Measurements from ENCODE around the gene TNFRSF1B. TPM values are rescaled to one million over a fixed set of nuclear protein-coding genes. Genes with fewer than 3 reads are reported as not detected.
A peak's percentile ranks its signal among the peaks of the same experiment; 100 is the strongest.

The TNFRSF1B gene
- total and polyA plus RNA-seq, 9 of the 15 experiments (the other 6 are each of a cell fraction or from before 2014, with no cell fraction given): 8.8 to 91.3 (median 36.0) TPM

DNA sequence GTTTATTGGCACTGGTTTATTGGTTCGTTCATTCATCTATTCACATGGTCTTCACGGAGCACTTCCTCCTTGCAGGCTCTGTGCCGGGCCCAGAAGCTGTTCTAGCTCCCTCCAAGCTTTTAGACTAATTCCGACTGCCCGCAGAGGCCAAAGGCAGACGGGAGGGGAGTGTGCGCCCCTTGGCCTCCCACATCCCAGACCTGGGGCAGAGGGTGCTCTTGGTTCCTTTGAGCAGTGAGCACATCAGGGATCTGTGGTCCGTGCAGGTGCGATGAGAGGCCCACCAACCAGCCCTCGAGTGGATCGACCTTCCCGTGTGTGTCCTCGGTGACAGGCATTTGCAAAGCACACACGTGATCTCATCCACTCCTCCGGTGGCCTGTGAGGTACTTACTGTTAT, 38.7 kb upstream of the TNFRSF1B start:
- WGBS (ENCODE audit: insufficient coverage, low coverage, missing lambda C conversion rate): 77% methylated on average over 12 of the region's 15 CpGs
- Histone ChIP-seq H3K36me3 (ENCODE audit: control insufficient read depth, insufficient read depth, low read length) (peaks cover 35% of the 10 kb centered on the region; the same call in 2 of the 3 replicates), H3K9ac (ENCODE audit: insufficient read depth in 1 of 2, low read depth in 2 of 2, low read length in 2 of 2) (peak overlapping the region in 1 of 2 experiments; percentile 62; a peak in 1 of 4 replicates), H4K20me1 (replicated peaks; ENCODE audit: control insufficient read depth, insufficient read depth, low read length) (no peaks in the 10 kb centered on the region), H3K79me2 (ENCODE audit: control insufficient read depth, insufficient read depth, low read length) (no peaks in the 10 kb centered on the region), H3K4me1 (replicated peaks in 1 of 2; ENCODE audit: control insufficient read depth in 2 of 2, insufficient read depth in 2 of 2, low read length in 2 of 2) (peaks cover 7 to 15% of the 10 kb centered on the region in 2 experiments; a peak in 4 of 5 replicates), H3K4me2 (ENCODE audit: insufficient read depth, low read length) (no peak overlapping the region), H3K27ac (ENCODE audit: extremely low read depth, low read depth, low read length) (no peak overlapping the region), H3K9me3 (replicated peaks; ENCODE audit: control insufficient read depth, insufficient read depth, low read depth, low read length) (no peaks in the 10 kb centered on the region), H3K9me1 (ENCODE audit: control insufficient read depth, insufficient read depth, low read length) (no peaks in the 10 kb centered on the region), H3K4me3 (no peak overlapping the region), H3K27me3 (ENCODE audit: control insufficient read depth in 2 of 2, insufficient read depth in 2 of 2, low read length in 2 of 2) (no peaks in the 10 kb centered on the region), H2AFZ (ENCODE audit: low read depth, low read length) (no peak overlapping the region)
- no peak for FAIRE-seq
- no peak for TF ChIP-seq DPF2 (IDR thresholded peaks at IDR 0.05)
- TF ChIP-seq SMC3 (conservative IDR thresholded peaks at IDR 0.05; ENCODE audit: insufficient read depth, low read depth, low read length): no peak
- no peak for TF ChIP-seq NR4A1 (CRISPR knock-in tag; IDR thresholded peaks at IDR 0.05)
- TF ChIP-seq NR4A1 (tag; IDR thresholded peaks at IDR 0.05): no peak
- TF ChIP-seq, protein P1, sequence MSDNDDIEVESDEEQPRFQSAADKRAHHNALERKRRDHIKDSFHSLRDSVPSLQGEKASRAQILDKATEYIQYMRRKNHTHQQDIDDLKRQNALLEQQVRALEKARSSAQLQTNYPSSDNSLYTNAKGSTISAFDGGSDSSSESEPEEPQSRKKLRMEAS (CRISPR knock-in tag; IDR thresholded peaks at IDR 0.05): 0 out of 2 replicates have a peak, but pooled peaks have one; percentile 12
- TF ChIP-seq CREBBP (IDR thresholded peaks at IDR 0.05; ENCODE audit: low read depth, low read length): no peak
- TF ChIP-seq, protein P2, sequence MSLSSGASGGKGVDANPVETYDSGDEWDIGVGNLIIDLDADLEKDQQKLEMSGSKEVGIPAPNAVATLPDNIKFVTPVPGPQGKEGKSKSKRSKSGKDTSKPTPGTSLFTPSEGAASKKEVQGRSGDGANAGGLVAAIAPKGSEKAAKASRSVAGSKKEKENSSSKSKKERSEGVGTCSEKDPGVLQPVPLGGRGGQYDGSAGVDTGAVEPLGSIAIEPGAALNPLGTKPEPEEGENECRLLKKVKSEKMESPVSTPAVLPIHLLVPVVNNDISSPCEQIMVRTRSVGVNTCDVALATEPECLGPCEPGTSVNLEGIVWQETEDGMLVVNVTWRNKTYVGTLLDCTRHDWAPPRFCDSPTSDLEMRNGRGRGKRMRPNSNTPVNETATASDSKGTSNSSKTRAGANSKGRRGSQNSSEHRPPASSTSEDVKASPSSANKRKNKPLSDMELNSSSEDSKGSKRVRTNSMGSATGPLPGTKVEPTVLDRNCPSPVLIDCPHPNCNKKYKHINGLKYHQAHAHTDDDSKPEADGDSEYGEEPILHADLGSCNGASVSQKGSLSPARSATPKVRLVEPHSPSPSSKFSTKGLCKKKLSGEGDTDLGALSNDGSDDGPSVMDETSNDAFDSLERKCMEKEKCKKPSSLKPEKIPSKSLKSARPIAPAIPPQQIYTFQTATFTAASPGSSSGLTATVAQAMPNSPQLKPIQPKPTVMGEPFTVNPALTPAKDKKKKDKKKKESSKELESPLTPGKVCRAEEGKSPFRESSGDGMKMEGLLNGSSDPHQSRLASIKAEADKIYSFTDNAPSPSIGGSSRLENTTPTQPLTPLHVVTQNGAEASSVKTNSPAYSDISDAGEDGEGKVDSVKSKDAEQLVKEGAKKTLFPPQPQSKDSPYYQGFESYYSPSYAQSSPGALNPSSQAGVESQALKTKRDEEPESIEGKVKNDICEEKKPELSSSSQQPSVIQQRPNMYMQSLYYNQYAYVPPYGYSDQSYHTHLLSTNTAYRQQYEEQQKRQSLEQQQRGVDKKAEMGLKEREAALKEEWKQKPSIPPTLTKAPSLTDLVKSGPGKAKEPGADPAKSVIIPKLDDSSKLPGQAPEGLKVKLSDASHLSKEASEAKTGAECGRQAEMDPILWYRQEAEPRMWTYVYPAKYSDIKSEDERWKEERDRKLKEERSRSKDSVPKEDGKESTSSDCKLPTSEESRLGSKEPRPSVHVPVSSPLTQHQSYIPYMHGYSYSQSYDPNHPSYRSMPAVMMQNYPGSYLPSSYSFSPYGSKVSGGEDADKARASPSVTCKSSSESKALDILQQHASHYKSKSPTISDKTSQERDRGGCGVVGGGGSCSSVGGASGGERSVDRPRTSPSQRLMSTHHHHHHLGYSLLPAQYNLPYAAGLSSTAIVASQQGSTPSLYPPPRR (CRISPR knock-in tag; IDR thresholded peaks at IDR 0.05; ENCODE audit: borderline replicate concordance): no peak
- TF ChIP-seq, protein P3, sequence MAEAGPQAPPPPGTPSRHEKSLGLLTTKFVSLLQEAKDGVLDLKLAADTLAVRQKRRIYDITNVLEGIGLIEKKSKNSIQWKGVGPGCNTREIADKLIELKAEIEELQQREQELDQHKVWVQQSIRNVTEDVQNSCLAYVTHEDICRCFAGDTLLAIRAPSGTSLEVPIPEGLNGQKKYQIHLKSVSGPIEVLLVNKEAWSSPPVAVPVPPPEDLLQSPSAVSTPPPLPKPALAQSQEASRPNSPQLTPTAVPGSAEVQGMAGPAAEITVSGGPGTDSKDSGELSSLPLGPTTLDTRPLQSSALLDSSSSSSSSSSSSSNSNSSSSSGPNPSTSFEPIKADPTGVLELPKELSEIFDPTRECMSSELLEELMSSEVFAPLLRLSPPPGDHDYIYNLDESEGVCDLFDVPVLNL (CRISPR knock-in tag; IDR thresholded peaks at IDR 0.05; ENCODE audit: low read depth): no peak
- no peak for TF ChIP-seq RBM17 (IDR thresholded peaks at IDR 0.05; ENCODE audit: borderline replicate concordance, low read depth, low read length)
- TF ChIP-seq E2F3 (CRISPR knock-in tag; IDR thresholded peaks at IDR 0.05): no peak
- BruUV-seq (replicated peaks): no TSS peak
- DNase-seq (ENCODE audit: extremely low read depth in 1 of 4, low spot score in 3 of 4): no peak
- in situ Hi-C loops (cut with MboI): loop anchor here (5.0 to 10.0 kb wide), 2 partner anchors 84 to 527 kb away; no protein-coding TSS in a partner anchor
- intact Hi-C loops (cut with micrococcal nuclease): loop anchor here (5.0 to 10.0 kb wide), 2 partner anchors 529 to 647 kb away; partner anchors contain the start of gene PRAMEF12
- POLR2A ChIA-PET: interaction anchor here (0.6 kb wide), 1 partner anchor 72 kb away, joined by 3 read pairs; no protein-coding TSS in a partner anchor
- CTCF ChIA-PET (ENCODE audit: low intra/inter-chr PET ratio): interaction anchor here (7.5 kb wide), 1 partner anchor 81 kb away, joined by 195 read pairs; no protein-coding TSS in a partner anchor
- ATAC-seq: no peak
